HL-60 (cell line): Measurements from ENCODE around the gene TNRC18.

Experiments used
- DNase-seq, 2 experiments: peaks; one replicate each; pipeline ENCODE4 v3.0.0-alpha.2; 2010 to 2020; ENCODE audit warnings: low read depth in 1 of 2, low spot score in 1 of 2
- H3K27ac ChIP-seq: fragments of 250-450 bp; sonication (Bioruptor Pico); replicated peaks from 2 replicates; pipeline ENCODE4 v1.5.1; 2020; ENCODE audit warnings: mild to moderate bottlenecking, moderate library complexity
- H3K27me3 ChIP-seq: fragments of 250-450 bp; sonication (Bioruptor Pico); 2 replicates; pipeline ENCODE4 v1.5.1; 2021; ENCODE audit warnings: mild to moderate bottlenecking, moderate library complexity; ENCODE audit not compliant: insufficient read depth, poor library complexity, severe bottlenecking
- H3K4me3 ChIP-seq: replicated peaks from 2 replicates; pipeline ENCODE4 v1.5.1; 2011; ENCODE audit warnings: mild to moderate bottlenecking, control low read depth, low read length; ENCODE audit not compliant: insufficient read depth
- GABPA ChIP-seq: IDR thresholded peaks from 2 replicates; pipeline ENCODE4 v1.6.1; 2012; ENCODE audit warnings: low read depth
- POLR2AphosphoS5 ChIP-seq: IDR thresholded peaks from 2 replicates; pipeline ENCODE4 v1.6.1; 2012; ENCODE audit warnings: low read depth
- SPI1 ChIP-seq: IDR thresholded peaks from 2 replicates; pipeline ENCODE4 v1.6.1; 2012; ENCODE audit warnings: low read depth, mild to moderate bottlenecking, borderline replicate concordance
- TF ChIP-seq, protein P1 (sequence below): IDR thresholded peaks from 2 replicates; pipeline ENCODE4 v1.6.1; 2012; ENCODE audit warnings: low read depth; ENCODE audit not compliant: insufficient replicate concordance
- TF ChIP-seq, protein P2 (sequence below): IDR thresholded peaks from one replicate; pipeline ENCODE4 v1.5.1; 2011; ENCODE audit warnings: low read length, control low read depth, inconsistent platforms; ENCODE audit not compliant: insufficient read depth

Gene TNRC18

DNA sequence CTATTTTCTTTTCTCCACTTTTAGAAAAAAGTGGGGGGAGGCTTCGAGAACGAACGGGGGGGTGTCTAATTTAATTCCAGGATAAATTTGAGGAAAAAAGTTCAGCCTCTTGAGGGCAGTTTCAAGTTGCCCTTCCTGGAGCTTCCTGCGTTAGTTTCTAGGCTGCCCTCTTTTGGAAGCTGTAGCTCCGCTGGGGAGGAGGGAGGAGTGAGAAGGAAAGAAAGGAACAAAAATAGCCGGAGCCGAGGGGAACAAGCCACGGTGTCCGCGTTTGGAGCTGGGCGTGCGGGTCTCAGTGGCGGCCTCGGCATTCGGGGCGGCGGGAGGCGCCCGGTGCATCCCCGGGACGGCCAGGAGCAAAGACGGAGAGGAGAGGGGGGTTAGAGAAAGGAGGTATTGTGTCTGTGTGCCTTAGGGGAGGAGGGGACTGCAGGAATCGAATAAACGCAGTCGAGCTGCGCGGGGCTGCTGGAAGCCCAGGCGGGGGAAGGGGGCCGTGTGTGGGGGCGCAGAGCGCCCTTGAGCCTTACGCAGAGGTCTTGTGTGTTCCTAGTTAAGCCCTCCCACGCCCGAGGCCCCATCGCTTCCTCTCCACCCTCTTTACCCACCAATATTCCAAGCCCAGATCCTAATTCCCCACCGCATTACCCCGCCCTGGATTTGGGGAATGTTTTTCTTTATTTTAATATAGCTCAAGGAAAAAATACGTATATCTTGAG, 2.0 kb upstream of the TNRC18 start:
- peak overlapping the region; percentile 97 for H3K27ac ChIP-seq

DNA sequence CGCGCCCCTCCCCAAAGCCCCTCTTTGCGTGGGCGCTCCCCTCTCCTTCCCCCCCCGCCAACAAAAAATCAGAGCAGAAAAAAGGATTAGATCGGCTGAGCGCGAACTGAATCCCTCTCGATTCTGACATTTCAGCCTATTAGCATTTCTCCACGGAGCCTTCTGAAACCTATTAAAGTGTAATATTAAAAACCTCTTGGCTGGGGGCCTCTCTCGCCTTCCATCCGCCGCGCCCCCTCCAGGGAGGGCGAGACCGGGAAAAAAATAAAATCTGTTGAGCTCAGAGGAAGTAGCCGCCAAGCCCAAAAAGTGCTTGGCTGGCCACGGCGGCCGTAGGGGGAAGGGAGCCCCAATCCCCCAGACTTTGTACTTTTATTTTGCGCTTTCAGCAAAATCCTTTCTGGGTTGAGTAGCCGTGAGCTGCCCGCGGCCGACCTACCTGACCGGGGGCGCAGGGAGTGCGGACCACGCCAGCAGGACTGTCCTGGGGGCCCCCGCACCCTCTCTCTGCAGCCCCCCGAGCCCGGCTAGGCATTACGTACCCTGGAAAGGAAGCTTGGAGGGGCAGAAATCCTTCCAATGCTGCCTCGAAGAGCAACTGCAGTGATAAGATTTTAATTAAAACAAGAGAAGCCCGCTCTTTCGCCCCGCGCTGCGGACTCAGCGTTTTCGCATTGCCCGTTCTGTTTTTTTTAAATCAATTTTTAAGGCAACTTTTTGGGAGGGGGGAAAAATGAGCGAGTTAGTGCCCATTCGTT, 1.3 kb upstream of the TNRC18 start:
- H3K27me3 ChIP-seq, result no peaks in the 10 kb centered on the region
- TF ChIP-seq POLR2AphosphoS5, result no peak
- no peak for TF ChIP-seq GABPA
- TF ChIP-seq, protein P1, sequence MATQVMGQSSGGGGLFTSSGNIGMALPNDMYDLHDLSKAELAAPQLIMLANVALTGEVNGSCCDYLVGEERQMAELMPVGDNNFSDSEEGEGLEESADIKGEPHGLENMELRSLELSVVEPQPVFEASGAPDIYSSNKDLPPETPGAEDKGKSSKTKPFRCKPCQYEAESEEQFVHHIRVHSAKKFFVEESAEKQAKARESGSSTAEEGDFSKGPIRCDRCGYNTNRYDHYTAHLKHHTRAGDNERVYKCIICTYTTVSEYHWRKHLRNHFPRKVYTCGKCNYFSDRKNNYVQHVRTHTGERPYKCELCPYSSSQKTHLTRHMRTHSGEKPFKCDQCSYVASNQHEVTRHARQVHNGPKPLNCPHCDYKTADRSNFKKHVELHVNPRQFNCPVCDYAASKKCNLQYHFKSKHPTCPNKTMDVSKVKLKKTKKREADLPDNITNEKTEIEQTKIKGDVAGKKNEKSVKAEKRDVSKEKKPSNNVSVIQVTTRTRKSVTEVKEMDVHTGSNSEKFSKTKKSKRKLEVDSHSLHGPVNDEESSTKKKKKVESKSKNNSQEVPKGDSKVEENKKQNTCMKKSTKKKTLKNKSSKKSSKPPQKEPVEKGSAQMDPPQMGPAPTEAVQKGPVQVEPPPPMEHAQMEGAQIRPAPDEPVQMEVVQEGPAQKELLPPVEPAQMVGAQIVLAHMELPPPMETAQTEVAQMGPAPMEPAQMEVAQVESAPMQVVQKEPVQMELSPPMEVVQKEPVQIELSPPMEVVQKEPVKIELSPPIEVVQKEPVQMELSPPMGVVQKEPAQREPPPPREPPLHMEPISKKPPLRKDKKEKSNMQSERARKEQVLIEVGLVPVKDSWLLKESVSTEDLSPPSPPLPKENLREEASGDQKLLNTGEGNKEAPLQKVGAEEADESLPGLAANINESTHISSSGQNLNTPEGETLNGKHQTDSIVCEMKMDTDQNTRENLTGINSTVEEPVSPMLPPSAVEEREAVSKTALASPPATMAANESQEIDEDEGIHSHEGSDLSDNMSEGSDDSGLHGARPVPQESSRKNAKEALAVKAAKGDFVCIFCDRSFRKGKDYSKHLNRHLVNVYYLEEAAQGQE, result no peak
- no peak for TF ChIP-seq SPI1
- TF ChIP-seq, protein P2, sequence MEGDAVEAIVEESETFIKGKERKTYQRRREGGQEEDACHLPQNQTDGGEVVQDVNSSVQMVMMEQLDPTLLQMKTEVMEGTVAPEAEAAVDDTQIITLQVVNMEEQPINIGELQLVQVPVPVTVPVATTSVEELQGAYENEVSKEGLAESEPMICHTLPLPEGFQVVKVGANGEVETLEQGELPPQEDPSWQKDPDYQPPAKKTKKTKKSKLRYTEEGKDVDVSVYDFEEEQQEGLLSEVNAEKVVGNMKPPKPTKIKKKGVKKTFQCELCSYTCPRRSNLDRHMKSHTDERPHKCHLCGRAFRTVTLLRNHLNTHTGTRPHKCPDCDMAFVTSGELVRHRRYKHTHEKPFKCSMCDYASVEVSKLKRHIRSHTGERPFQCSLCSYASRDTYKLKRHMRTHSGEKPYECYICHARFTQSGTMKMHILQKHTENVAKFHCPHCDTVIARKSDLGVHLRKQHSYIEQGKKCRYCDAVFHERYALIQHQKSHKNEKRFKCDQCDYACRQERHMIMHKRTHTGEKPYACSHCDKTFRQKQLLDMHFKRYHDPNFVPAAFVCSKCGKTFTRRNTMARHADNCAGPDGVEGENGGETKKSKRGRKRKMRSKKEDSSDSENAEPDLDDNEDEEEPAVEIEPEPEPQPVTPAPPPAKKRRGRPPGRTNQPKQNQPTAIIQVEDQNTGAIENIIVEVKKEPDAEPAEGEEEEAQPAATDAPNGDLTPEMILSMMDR, result no peak
- peak overlapping the region; percentile 68 for H3K4me3 ChIP-seq
- H3K27ac ChIP-seq, result peak overlapping the region; percentile 97
- DNase-seq, result peak in 1 of 2 experiments; percentile 52

More for the DNA sequence above, 2.0 kb upstream of the TNRC18 start:
- no peaks in the 10 kb centered on the region for H3K27me3 ChIP-seq
- TF ChIP-seq, protein P2, result no peak
- TF ChIP-seq SPI1 (peak; percentile 27; the same call in 1 of the 2 replicates), POLR2AphosphoS5 (peak; percentile 37; the same call in 1 of the 2 replicates), GABPA (no peak)
- TF ChIP-seq, protein P1, result peak; percentile 19
- peak; percentile 75 to 78 for DNase-seq
- peak overlapping the region; percentile 68 for H3K4me3 ChIP-seq

DNA sequence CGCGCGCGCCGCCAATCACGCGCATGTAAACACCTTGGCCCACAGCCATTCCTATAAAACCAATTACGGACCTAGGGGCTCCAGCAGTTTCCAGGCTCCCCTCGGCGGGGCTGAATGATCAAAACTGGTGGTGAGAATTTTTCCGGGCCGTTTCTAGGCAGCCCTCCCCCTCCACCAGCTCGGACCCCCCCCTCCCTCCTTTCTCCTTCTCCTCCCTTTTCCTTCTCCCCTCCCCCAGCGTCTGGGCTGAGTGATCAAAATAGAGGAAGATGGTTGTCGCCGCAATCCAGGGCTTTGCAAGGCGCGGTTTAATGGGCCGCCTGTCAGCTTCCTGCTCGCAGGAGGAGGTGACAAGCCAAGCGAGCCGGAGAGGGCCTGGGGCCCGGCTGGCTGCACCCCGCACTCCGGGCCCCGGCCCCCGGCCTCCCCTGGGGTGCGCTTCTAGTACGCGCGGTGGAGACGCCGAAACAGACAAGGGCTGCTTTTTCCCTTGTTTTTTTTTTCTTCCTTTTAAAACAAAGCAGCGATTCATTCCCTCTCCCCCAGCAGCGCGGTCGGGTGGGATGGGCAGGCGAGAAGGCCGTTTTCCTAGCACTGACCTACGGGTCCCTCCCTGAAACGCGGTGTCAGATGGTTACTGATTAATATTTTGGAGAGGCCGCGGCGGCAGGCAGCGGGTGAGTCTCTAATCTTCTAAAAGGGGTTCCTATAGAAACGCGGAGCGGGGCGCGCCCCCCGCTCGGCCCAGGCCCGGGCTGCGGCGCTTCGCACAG, 528 bp upstream of the TNRC18 start:
- peak overlapping the region; percentile 68 for H3K4me3 ChIP-seq
- TF ChIP-seq, protein P1, result peak; percentile 39
- TF ChIP-seq SPI1, result peak; percentile 60; the same call in 1 of the 2 replicates
- TF ChIP-seq GABPA, result peak; percentile 25; the same call in 1 of the 2 replicates
- peak; percentile 75 for TF ChIP-seq POLR2AphosphoS5
- TF ChIP-seq, protein P2, result no peak
- H3K27me3 ChIP-seq, result no peaks in the 10 kb centered on the region
- H3K27ac ChIP-seq, result peak overlapping the region; percentile 97
- DNase-seq, result peak; percentile 93 to 99
